Spinal cord (tissue), 10 donors: ENCODE measurements around the gene PSTPIP2. TPM values are rescaled to one million over a fixed set of nuclear protein-coding genes. Genes with fewer than 3 reads are reported as not detected.
"Not testable (repeated sequence)": the region's sequence is repeated elsewhere in the genome, so short reads cannot be mapped to it uniquely, and the experiment has no call there.

Source experiments
- DNase-seq, 6 donors: peaks; one replicate each; pipeline versions ENCODE4 v3.0.0 to v3.0.0-alpha.2; 2013 to 2015; ENCODE audit warnings: low spot score in 6 of 6, low read depth in 4 of 6
- H3K27ac ChIP-seq: one replicate; pipeline ENCODE4 v1.5.1; 2013; ENCODE audit warnings: low read depth, low read length, control low read depth
- H3K27me3 ChIP-seq: one replicate; pipeline ENCODE4 v1.6.1; 2013; ENCODE audit warnings: low read length; ENCODE audit not compliant: control insufficient read depth, insufficient read depth
- H3K36me3 ChIP-seq: one replicate; pipeline ENCODE4 v1.6.1; 2013; ENCODE audit warnings: low read length; ENCODE audit not compliant: control insufficient read depth, insufficient read depth
- H3K4me1 ChIP-seq: one replicate; pipeline ENCODE4 v1.6.1; 2013; ENCODE audit warnings: low read length; ENCODE audit not compliant: control insufficient read depth, insufficient read depth
- H3K4me3 ChIP-seq: one replicate; pipeline ENCODE4 v1.5.1; 2013; ENCODE audit warnings: low read depth, low read length, control low read depth
- H3K9me3 ChIP-seq: one replicate; pipeline ENCODE4 v1.6.1; 2013; ENCODE audit warnings: low read length; ENCODE audit not compliant: control insufficient read depth, insufficient read depth
- WGBS: methylation state at CpG from one replicate; pipeline ENCODE4 v1.1.5; 2013; ENCODE audit warnings: missing lambda C conversion rate; ENCODE audit not compliant: insufficient coverage; 5-methylcytosine and 5-hydroxymethylcytosine counted together
- polyA plus RNA-seq, 2 donors: library from polyadenylated mRNA; unstranded; fragments of 120-200 nt; gene quantifications; one replicate each; pipeline ENCODE4 v1.2.1, GENCODE V29; 2013; ENCODE audit not compliant: insufficient read length in 2 of 2
- total RNA-seq, 2 donors: library from RNA; depleted of rRNA in 1 of 2; stranded (reverse); fragments of 120-200 nt in 1 of 2; fragments of >200 nt in 1 of 2; gene quantifications; one replicate each; pipeline versions ENCODE4 v1.2.3 to v1.2.4, GENCODE V29; 2013 to 2014
- donor health status: healthy.

The PSTPIP2 gene
- total and polyA plus RNA-seq, 4 donors, result 2.2 to 8.8 (median 4.3) TPM

DNA sequence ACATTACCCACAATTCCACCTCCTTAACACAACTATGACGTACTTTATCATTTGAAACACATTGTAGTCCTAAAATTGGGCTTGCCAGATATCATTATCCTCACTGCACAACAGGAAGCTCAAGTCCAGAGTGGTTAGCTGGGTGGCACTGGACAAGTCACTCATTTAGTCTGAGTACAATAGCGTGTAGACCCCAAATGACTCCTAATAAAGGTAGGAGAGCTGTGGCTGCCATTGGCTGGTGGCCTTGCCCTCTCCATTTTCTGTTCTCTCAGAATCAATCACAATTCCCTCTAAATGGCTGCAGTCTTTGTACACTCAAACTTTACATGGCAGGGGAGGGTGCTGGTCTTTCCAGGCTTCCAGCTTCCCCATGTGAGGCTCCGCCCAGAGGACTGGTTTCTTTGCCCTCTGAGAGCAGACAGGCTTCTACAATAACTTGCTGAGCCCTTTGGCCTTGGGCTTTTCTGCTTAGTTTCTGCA is 11.7 kb downstream of the PSTPIP2 start:
- WGBS, result 93% methylated on average over 3 of the region's 3 CpGs
- Histone ChIP-seq H3K4me3 (no peak overlapping the region), H3K36me3 (no peaks in the 10 kb centered on the region), H3K27me3 (no peaks in the 10 kb centered on the region), H3K4me1 (no peaks in the 10 kb centered on the region), H3K27ac (no peak overlapping the region), H3K9me3 (no peaks in the 10 kb centered on the region)
- no peak for DNase-seq

- no peak overlapping the region for H3K27ac ChIP-seq
- no peaks in the 10 kb centered on the region for H3K4me1 ChIP-seq
- no peak overlapping the region for H3K4me3 ChIP-seq
- H3K9me3 ChIP-seq, result no peaks in the 10 kb centered on the region
- DNase-seq, result no peak
- no peaks in the 10 kb centered on the region for H3K36me3 ChIP-seq
- 60% methylated on average over 1 of the region's 4 CpGs for WGBS
- no peaks in the 10 kb centered on the region for H3K27me3 ChIP-seq
Measured at GRCh38 chr18:46055838-46056230, 16.2 kb downstream of the PSTPIP2 start.

DNA sequence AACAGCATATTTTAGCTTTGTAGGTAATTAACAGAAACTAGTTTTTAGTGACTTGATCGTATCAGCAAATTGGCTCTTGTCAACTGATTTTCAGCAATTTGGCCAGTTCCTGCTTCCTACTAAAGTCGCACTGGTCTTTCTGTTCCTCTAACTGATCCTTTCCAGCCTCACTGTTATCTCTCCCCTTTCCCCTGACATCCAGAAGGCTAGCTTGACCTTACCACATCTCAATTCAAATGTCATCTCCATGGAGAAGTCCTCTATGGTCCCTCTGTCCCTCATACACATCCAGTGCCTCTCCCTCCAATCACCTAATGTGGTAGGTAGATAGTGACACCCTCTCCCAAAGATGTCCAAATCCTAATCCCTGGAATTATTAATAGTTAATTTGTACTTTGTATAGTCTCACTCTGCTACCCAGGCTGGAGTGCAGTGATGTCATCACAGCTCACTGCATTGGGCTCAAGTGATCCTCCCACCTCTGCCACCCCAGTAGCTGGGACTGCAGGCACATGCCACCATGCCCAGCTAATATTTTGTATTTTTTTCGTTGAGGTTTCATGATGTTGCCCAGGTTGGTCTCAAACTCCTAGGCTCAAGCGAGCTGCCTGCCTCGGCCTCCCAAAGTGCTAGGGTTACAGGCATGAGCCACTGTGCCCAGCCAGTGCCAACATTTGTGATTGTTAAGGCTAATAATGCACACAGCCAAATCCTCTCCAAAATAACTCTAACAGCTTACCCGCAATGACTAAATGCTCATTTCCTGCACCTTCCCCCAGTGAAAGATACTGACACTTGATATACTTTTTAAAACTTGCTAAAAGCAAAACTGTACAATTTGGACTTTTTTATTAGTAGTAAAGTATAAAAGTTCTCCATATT is 16.9 kb downstream of the PSTPIP2 start:
- 79% methylated on average over 5 of the region's 6 CpGs for WGBS
- Histone ChIP-seq H3K4me1 (no peaks in the 10 kb centered on the region), H3K36me3 (no peaks in the 10 kb centered on the region), H3K9me3 (no peaks in the 10 kb centered on the region), H3K4me3 (no peak overlapping the region), H3K27me3 (no peaks in the 10 kb centered on the region), H3K27ac (no peak overlapping the region)
- no peak for DNase-seq

GRCh38 chr18:46053368-46054095 is 18.5 kb downstream of the PSTPIP2 start:
- H3K4me3 ChIP-seq, result no peak overlapping the region
- no CpG with 5 or more reads among the region's 6 CpGs for WGBS

DNA sequence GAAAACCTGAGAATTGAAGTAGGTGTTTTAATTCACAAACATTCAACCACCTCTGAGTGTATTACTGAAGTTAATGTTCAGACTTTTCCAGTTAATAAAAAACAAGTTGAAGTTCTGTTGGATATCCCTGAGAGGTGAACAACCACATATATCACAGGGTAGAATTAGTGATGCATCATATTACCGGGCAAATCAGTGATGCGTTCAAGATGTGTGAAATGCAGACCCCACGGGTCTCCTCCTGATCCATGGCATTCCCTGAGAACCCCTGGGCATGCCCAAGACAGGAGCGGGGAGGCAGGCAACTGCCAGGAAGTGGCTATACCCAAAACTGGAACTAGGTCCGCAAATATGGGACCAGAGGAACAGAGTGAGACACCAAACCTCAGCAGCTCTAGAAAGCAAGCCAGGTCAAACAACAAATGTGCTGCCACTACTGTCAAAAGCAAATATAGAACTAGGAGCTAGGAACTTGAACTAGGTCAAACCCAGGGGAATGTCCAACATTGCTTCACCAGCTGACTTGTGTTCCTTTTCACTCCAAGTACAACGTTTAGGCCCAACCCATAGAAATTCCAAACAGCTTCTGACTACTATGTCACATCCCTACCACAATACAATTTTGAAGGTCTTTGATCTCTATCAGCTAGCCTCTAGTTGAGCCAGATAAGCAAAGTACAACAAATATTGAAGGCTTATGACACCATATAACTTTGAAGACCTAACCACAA is 20.2 kb downstream of the PSTPIP2 start:
- Histone ChIP-seq H3K36me3 (no peaks in the 10 kb centered on the region), H3K27ac (no peak overlapping the region), H3K4me1 (no peaks in the 10 kb centered on the region), H3K4me3 (no peak overlapping the region), H3K9me3 (no peaks in the 10 kb centered on the region), H3K27me3 (no peaks in the 10 kb centered on the region)
- 88% methylated on average over 6 of the region's 6 CpGs for WGBS
- DNase-seq, result no peak

More at GRCh38 chr18:46053368-46054095, 18.5 kb downstream of the PSTPIP2 start:
- H3K27ac ChIP-seq, result no peak overlapping the region
- no peak for DNase-seq
- H3K27me3 ChIP-seq, result no peaks in the 10 kb centered on the region
- no peaks in the 10 kb centered on the region for H3K4me1 ChIP-seq
- H3K9me3 ChIP-seq, result no peaks in the 10 kb centered on the region
- no peaks in the 10 kb centered on the region for H3K36me3 ChIP-seq

GRCh38 chr18:46050268-46050667 is 21.8 kb downstream of the PSTPIP2 start:
- Histone ChIP-seq H3K36me3 (no peaks in the 10 kb centered on the region), H3K9me3 (no peaks in the 10 kb centered on the region), H3K4me1 (no peaks in the 10 kb centered on the region), H3K27ac (no peak overlapping the region), H3K27me3 (no peaks in the 10 kb centered on the region), H3K4me3 (no peak overlapping the region)
- 100% methylated on average over 1 of the region's 5 CpGs for WGBS
- DNase-seq, result no peak

DNA sequence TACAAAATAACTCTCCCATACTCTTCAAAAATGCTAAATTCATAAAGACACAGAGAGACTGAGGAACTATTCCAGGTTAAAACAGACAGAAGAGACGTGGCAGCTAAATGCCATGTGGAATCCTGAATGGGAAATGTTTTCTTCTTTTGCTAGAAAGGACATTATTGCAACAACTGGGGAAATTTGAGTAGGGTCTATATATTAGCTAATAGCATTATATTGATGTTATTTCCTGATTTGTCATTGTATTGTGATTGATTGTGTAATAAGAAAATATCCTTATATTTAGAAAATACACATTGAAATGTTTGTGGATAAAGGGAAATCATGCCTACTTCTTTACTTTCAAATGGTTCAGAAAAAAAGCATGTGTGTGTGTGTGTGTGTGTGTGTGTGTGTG is 23.4 kb downstream of the PSTPIP2 start:
- H3K27me3 ChIP-seq, result no peaks in the 10 kb centered on the region
- WGBS, result no CpG with 5 or more reads among the region's 1 CpG
- no peak for DNase-seq
- H3K4me3 ChIP-seq, result no peak overlapping the region
- H3K27ac ChIP-seq, result no peak overlapping the region
- no peaks in the 10 kb centered on the region for H3K4me1 ChIP-seq
- no peaks in the 10 kb centered on the region for H3K36me3 ChIP-seq
- no peaks in the 10 kb centered on the region for H3K9me3 ChIP-seq

DNA sequence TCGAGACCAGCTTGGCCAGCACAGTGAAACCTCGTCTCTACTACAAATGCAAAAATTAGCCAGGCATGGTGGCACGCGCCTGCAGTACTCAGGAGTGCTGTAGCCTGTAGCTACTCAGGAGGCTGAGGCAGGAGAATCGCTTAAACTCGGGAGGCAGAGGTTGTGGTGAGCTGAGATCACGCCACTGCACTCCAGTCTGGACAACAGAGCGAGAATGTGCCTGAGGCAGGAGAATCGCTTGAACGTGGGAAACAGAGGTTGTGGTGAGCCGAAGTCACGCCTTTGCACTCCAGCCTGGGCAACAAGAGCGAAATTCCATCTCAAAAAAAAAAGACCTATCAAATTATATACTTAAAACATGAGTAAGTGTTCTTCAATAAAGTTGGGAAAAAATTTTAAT is 24.7 kb downstream of the PSTPIP2 start:
- not testable (repeated sequence) for H3K27ac ChIP-seq, DNase-seq, H3K9me3 ChIP-seq, H3K4me3 ChIP-seq, H3K27me3 ChIP-seq, H3K36me3 ChIP-seq, H3K4me1 ChIP-seq
- WGBS, result 87% methylated on average over 7 of the region's 13 CpGs

- Histone ChIP-seq H3K36me3 (no peaks in the 10 kb centered on the region), H3K4me1 (no peaks in the 10 kb centered on the region), H3K27ac (no peak overlapping the region), H3K27me3 (no peaks in the 10 kb centered on the region), H3K9me3 (no peaks in the 10 kb centered on the region), H3K4me3 (no peak overlapping the region)
- no CpG with 5 or more reads among the region's 2 CpGs for WGBS
- no peak for DNase-seq
Measured at GRCh38 chr18:46046688-46047087, 25.4 kb downstream of the PSTPIP2 start.
